ENCODE results near the gene PLEKHG4B. TPM values are rescaled to one million over a fixed set of nuclear protein-coding genes. Genes with fewer than 3 reads are reported as not detected.

The PLEKHG4B gene
- polyA plus RNA-seq, 1 of the 3 experiments (the other 2 are of a cell fraction) = 0.18 TPM

DNA sequence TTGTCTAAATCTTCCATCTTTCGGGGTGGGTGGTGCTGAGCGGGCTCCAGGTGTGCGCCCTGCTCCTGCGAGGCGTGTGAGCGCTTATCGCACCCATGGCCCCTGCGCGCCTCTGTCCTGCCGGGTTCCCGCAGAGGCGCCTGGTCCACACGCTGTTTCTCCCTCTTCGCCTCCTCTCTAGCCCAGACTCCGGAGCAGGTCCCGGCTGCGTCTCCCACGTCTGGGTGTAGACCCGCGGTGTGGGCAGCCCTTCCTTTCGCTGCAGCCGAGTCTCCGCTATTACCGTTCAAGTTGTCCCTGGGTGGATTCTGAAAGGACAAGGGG lies 40.5 kb upstream of the PLEKHG4B start (continued):
- TF ChIP-seq, protein P1, sequence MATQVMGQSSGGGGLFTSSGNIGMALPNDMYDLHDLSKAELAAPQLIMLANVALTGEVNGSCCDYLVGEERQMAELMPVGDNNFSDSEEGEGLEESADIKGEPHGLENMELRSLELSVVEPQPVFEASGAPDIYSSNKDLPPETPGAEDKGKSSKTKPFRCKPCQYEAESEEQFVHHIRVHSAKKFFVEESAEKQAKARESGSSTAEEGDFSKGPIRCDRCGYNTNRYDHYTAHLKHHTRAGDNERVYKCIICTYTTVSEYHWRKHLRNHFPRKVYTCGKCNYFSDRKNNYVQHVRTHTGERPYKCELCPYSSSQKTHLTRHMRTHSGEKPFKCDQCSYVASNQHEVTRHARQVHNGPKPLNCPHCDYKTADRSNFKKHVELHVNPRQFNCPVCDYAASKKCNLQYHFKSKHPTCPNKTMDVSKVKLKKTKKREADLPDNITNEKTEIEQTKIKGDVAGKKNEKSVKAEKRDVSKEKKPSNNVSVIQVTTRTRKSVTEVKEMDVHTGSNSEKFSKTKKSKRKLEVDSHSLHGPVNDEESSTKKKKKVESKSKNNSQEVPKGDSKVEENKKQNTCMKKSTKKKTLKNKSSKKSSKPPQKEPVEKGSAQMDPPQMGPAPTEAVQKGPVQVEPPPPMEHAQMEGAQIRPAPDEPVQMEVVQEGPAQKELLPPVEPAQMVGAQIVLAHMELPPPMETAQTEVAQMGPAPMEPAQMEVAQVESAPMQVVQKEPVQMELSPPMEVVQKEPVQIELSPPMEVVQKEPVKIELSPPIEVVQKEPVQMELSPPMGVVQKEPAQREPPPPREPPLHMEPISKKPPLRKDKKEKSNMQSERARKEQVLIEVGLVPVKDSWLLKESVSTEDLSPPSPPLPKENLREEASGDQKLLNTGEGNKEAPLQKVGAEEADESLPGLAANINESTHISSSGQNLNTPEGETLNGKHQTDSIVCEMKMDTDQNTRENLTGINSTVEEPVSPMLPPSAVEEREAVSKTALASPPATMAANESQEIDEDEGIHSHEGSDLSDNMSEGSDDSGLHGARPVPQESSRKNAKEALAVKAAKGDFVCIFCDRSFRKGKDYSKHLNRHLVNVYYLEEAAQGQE (IDR thresholded peaks at IDR 0.05; ENCODE audit: low read depth, low read length) = no peak
- TF ChIP-seq, protein P2, sequence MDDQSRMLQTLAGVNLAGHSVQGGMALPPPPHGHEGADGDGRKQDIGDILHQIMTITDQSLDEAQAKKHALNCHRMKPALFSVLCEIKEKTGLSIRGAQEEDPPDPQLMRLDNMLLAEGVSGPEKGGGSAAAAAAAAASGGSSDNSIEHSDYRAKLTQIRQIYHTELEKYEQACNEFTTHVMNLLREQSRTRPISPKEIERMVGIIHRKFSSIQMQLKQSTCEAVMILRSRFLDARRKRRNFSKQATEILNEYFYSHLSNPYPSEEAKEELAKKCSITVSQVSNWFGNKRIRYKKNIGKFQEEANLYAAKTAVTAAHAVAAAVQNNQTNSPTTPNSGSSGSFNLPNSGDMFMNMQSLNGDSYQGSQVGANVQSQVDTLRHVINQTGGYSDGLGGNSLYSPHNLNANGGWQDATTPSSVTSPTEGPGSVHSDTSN (IDR thresholded peaks at IDR 0.05) = no peak
- no peak for TF ChIP-seq ELF1 (IDR thresholded peaks at IDR 0.05)
- no peak for TF ChIP-seq TCF12 (IDR thresholded peaks at IDR 0.05)
- no peak for TF ChIP-seq TAF1 (IDR thresholded peaks at IDR 0.05; ENCODE audit: borderline replicate concordance, low read depth, low read length)

DNA sequence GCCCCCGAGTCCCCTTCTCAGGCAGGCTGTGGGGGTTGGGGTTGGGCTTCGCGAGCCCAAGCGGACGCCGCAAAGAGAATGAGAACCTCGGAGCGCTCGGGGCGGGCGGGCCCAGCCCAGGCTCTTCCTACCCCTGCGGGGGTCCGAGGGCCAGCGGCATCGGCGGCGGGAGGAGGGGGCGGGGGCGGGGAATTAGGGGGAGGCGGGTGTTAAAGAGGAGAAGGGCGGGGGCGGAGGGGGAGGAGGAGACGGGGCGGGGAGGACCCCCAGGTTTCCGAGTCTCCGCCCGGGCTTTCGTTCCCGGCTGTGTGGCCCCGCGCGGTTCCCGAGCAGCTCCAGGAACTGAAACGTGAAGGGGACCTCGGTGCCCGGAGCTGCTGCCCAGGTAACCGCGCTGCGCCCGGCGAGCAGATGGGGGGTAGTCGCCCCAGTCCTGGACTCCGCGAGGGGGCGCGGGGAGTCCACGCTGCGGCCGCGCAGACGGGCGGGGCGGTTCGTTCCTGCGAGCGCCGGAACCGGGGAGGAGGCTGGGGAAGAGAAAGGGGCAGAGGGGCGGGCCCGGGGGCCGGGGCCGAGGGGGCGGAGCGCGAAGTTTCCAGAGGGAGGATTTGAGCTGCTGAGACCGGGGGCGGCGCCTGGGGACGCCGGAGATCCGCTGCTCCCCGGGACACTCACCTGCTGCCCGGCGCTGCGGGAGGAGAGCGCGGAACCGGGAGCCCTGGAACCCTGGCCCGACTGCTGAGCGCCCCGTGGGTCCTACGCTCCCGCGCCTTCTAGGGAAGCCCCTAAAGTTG lies 38.4 kb upstream of the PLEKHG4B start:
- 2% methylated on average over 17 of the region's 84 CpGs for WGBS (ENCODE audit: low lambda C conversion rate)
- no peak overlapping the region for H2AFZ ChIP-seq (ENCODE audit: low read depth)
- no peak overlapping the region for H3K27ac ChIP-seq (ENCODE audit: low read depth in 2 of 2, low read length in 1 of 2)
- no peaks in the 10 kb centered on the region for H3K36me3 ChIP-seq (replicated peaks in 1 of 2; ENCODE audit: control insufficient read depth in 1 of 2, insufficient read depth in 2 of 2, low read length in 1 of 2)
- peak; percentile 82 for DNase-seq
- no peak overlapping the region for H3K9ac ChIP-seq
- no peaks in the 10 kb centered on the region for H3K9me3 ChIP-seq
- POLR2A ChIA-PET = no interaction called here
- H3K9me2 ChIP-seq = no peaks in the 10 kb centered on the region
- TF ChIP-seq GATA2 (CRISPR knock-in tag; IDR thresholded peaks at IDR 0.05) (no peak), FOXJ3 (CRISPR knock-in tag; IDR thresholded peaks at IDR 0.05) (no peak), RAD21 (IDR thresholded peaks at IDR 0.05; ENCODE audit: low read length) (no peak), RCOR1 (IDR thresholded peaks at IDR 0.05; ENCODE audit: low read length) (no peak), EP300 (IDR thresholded peaks at IDR 0.05; ENCODE audit: borderline replicate concordance in 1 of 2, low read depth in 1 of 2, low read length in 1 of 2) (no peak), SIN3A (IDR thresholded peaks at IDR 0.05; ENCODE audit: borderline replicate concordance, low read depth, low read length) (no peak), RFX5 (IDR thresholded peaks at IDR 0.05; ENCODE audit: low read length) (no peak), TAF1 (IDR thresholded peaks at IDR 0.05; ENCODE audit: borderline replicate concordance, low read depth, low read length) (no peak), GABPA (IDR thresholded peaks at IDR 0.05; ENCODE audit: low read depth) (no peak)
- TF ChIP-seq, protein P1 (IDR thresholded peaks at IDR 0.05; ENCODE audit: low read depth, low read length) = no peak
- TF ChIP-seq, protein P3, sequence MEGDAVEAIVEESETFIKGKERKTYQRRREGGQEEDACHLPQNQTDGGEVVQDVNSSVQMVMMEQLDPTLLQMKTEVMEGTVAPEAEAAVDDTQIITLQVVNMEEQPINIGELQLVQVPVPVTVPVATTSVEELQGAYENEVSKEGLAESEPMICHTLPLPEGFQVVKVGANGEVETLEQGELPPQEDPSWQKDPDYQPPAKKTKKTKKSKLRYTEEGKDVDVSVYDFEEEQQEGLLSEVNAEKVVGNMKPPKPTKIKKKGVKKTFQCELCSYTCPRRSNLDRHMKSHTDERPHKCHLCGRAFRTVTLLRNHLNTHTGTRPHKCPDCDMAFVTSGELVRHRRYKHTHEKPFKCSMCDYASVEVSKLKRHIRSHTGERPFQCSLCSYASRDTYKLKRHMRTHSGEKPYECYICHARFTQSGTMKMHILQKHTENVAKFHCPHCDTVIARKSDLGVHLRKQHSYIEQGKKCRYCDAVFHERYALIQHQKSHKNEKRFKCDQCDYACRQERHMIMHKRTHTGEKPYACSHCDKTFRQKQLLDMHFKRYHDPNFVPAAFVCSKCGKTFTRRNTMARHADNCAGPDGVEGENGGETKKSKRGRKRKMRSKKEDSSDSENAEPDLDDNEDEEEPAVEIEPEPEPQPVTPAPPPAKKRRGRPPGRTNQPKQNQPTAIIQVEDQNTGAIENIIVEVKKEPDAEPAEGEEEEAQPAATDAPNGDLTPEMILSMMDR (IDR thresholded peaks at IDR 0.05) = no peak
- TF ChIP-seq, protein P4, sequence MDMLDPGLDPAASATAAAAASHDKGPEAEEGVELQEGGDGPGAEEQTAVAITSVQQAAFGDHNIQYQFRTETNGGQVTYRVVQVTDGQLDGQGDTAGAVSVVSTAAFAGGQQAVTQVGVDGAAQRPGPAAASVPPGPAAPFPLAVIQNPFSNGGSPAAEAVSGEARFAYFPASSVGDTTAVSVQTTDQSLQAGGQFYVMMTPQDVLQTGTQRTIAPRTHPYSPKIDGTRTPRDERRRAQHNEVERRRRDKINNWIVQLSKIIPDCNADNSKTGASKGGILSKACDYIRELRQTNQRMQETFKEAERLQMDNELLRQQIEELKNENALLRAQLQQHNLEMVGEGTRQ (IDR thresholded peaks at IDR 0.05; ENCODE audit: borderline replicate concordance, low read depth, low read length) = no peak
- TF ChIP-seq, protein P5, sequence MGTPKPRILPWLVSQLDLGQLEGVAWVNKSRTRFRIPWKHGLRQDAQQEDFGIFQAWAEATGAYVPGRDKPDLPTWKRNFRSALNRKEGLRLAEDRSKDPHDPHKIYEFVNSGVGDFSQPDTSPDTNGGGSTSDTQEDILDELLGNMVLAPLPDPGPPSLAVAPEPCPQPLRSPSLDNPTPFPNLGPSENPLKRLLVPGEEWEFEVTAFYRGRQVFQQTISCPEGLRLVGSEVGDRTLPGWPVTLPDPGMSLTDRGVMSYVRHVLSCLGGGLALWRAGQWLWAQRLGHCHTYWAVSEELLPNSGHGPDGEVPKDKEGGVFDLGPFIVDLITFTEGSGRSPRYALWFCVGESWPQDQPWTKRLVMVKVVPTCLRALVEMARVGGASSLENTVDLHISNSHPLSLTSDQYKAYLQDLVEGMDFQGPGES (IDR thresholded peaks at IDR 0.05; ENCODE audit: low read depth, low read length) = no peak
- no peaks in the 10 kb centered on the region; a peak in 1 of 4 replicates for H3K4me1 ChIP-seq (ENCODE audit: control insufficient read depth in 1 of 2, insufficient read depth in 2 of 2, low read depth in 1 of 2, low read length in 1 of 2)
- no peaks in the 10 kb centered on the region for H4K20me1 ChIP-seq (ENCODE audit: insufficient read depth)
- no peaks in the 10 kb centered on the region for H3F3A ChIP-seq (replicated peaks; ENCODE audit: insufficient read depth)
- H3K4me3 ChIP-seq (ENCODE audit: low read depth in 2 of 2, low read length in 1 of 2) = peak overlapping the region; percentile 12 to 45; a peak in 2 of 4 replicates
- peaks cover 49% of the 10 kb centered on the region for H3K27me3 ChIP-seq (ENCODE audit: insufficient read depth)
- no peaks in the 10 kb centered on the region for H3K79me2 ChIP-seq (ENCODE audit: insufficient read depth)
- CTCF ChIA-PET = no interaction called here
- H3K4me2 ChIP-seq = peak overlapping the region; percentile 60; the same call in 1 of the 2 replicates

All from SK-N-SH (cell line).